Right ventricle myocardium inferior (tissue), 1 donor: Measurements from ENCODE around the gene TIE1. TPM values are rescaled to one million over a fixed set of nuclear protein-coding genes. Genes with fewer than 3 reads are reported as not detected.
A peak's percentile ranks its signal among the peaks of the same experiment; 100 is the strongest.
"Not testable (repeated sequence)": the region's sequence is repeated elsewhere in the genome, so short reads cannot be mapped to it uniquely, and the experiment has no call there.

Experiments
- ATAC-seq: fragments of 200-7000 bp; cut with Tn5 transposase; one replicate; pipeline ENCODE4 v1.9.1; 2020; ENCODE audit warnings: mild to moderate bottlenecking, moderate library complexity
- DNase-seq: peaks from one replicate; pipeline ENCODE4 v3.0.0; 2021; ENCODE audit errors: missing footprints
- intact Hi-C: fragments of 100-400 bp; cut with DNase I; formaldehyde crosslinking; loops from one replicate; pipeline ENCODE4 v1.11.0; 2022
- microRNA-seq: library from miRNA; unstranded; fragments of <30 nt; microRNA quantifications from one replicate; pipeline ENCODE4 v1.2.0, GENCODE V29; 2020
- total RNA-seq: library from RNA; stranded (reverse); fragmentation: NEBNext Ultra II Directional; extraction: Animal tissue kit (Norgen Biotek cat#: 25700); gene quantifications from one replicate; pipeline ENCODE4 v1.2.1, GENCODE V29; 2021
- donor health status: DM: no; HTN: yes; CAD: no; lungs with severe emphysema.

The TIE1 gene
- total RNA-seq, 1 donor from 2014 or later = 22.2 TPM

DNA sequence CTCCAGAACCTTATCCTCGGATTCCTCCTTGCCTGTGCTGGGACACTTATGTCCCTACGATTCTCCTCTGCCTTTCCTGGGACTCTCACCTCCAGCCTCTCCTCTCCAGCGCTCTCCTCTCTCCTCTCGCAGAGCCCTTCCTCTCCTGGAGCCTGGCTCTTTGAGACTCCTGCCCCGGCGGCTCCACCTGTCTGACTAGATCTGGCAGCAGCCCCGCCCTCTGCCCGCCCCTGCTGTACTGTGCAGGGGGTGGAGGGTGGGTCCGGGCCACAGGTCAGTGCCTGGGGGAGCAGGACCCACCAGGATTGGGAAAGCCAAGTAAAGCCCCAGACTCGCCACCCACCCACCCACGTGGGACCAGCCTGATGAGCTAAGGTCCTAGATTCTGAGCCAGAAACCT lies 65.4 kb downstream of the TIE1 start:
- ATAC-seq (no peak), DNase-seq (peak; percentile 66)
- intact Hi-C loops = loop anchor here (5.0 kb wide), 1 partner anchor 64 kb away; the partner anchor contains the start of gene TIE1

DNA sequence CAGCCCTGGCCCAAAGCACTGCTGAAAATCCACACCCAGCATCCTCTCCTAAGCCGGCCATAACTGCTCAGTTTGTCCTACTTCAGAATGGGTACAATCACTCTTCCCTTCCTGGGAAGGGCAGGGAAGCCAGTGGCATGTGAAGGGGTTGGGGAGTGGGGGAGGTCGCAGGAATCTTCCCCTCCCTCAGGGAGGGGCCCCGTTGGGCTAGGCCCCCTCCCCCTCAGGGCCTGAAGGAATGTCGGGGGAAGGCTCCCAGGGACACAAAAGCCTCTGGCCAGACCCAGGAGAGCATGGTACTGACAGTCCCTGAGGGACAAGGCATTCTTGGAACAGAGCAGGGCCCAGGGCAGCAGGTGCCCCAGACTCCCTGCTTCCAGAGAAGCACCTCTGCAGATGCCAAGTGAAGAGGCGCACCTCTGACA lies 65.8 kb downstream of the TIE1 start:
- ATAC-seq (no peak), DNase-seq (no peak)
- intact Hi-C loops = loop anchor here (5.0 kb wide), 1 partner anchor 64 kb away; the partner anchor contains the start of gene TIE1

DNA sequence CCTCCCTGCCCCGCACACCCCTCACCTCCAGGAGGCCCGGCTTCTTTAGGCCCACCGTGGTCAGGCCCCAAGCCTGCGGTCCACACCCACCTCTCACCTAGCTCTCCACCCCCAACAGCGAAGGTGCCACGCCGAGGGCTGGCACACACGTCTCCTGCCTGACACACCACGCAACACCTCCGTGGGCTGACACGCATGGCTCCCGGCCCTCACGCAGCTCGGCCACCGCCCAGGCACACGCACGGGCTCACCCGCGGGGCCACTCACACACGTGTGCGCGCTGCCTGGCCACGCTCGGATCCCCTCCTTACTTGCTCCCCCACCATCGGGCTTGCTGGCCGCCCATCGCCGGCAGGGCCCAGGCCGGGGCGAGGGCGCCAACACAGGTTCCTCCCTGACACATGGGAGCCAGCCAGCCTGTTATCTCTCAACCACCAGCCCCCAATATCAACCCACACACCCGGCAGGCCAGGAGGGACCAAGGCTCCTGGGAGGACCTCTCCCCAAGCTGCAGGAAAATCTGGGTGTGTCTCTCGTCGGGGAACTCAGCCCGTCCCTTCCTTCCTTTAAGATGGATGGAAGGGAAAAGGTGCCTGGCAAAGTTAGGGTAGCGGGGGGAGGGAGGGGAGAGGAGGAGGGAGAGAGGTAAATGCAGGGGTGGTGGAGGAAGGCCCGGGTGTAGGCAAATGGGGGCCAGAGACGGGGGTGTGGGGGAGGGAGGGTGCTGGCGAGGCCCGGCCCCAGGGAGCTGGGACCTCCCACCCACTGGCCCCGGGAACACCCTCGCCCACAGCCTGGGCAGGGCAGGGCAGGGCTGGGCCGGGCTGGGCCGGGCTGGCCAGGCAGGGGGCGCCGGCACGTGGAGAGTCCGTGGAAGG lies 66.5 kb downstream of the TIE1 start:
- intact Hi-C loops = loop anchor here (5.0 kb wide), 1 partner anchor 65 kb away; the partner anchor contains the start of gene TIE1
- peak; percentile 79 for DNase-seq
- peak; percentile 14 for ATAC-seq

DNA sequence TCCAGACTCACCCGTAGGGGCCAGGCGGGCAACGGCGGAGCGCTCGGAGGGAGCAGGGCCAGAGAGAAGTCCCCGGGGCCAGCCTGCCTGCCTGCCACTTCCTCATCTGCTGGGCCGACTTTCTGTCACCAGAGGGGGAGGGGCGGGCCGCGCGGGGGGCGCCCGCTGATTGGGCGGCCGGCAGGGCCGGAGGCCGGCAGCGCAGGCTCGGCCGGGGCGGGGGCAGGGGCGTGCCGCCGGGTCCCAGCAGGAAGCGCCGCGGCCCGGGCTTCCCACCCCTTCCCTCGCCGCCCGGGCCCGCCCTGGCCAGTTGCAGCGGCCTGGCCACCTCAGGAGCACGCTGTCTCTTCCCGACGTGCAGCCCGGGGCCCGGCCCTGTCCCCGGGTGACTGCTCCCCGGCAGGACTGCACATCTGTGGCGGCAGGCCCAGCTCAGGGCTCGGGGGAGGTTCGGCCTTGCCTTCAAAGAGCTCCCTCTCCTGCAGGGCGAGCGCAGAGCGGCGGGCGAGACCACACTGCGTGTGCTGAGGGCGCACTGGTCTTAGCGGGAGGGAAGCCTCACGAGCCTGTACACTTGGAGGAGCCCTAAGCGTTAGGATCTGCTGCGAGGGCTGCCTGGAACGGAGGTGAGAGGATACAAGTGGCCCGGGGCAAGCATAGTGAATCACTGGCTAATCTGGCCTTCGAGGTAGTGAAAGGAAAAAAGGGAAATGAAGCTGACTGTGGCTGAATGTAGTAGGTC lies 67.3 kb downstream of the TIE1 start, which contains the start of gene ELOVL1:
Gene ELOVL1, minus strand, starts transcription at position 108 of the 742 bp plus-strand sequence. CDS start 2,402 bp downstream, outside the sequence.
- peak; percentile 96 for ATAC-seq
- peak; percentile 98 for DNase-seq
- intact Hi-C loops = loop anchor here (2.0 to 5.0 kb wide), 2 partner anchors 21 to 66 kb away; partner anchors contain the start of genes MED8, SZT2 and TIE1

DNA sequence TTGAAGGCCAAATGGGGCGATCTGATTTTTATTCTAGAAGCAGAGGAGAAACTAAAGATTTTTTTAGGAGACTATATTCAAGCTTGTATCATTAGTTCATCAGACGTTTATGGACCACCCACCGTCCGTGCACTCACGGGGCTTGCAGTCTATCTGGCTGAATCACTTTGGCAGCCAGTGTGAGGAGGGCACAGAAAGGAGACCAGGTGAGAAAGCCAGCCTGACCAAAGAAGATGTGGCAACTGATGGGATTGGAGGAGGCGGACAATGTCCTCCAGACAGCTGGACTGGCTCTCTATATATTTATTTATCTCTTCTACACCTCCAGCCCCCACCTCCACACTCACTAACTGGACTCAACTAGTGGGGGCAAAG lies 67.9 kb downstream of the TIE1 start:
- DNase-seq (no peak), ATAC-seq (no peak)
- intact Hi-C loops = loop anchor here (2.0 to 5.0 kb wide), 2 partner anchors 20 to 66 kb away; partner anchors contain the start of genes MED8, SZT2 and TIE1

DNA sequence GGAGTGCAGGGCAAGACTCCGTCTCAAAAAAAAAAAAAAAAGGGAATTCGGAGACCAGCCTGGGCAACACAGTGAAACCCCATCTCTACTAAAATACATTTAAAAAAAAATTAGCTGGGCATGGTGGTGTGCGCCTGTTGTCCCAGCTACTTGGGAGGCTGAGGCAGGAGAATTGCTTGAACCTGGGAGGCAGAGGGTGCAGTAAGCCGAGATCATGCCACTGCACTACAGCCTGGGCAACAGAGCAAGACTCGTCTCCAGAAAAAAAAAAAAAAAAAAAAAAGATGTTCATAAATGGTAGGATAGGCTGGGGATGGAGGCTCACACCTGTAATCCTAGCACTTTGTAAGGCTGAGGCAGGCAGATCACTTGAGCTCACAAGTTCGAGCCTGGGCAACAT lies 69.0 kb downstream of the TIE1 start:
- not testable (repeated sequence) for DNase-seq, ATAC-seq
- intact Hi-C loops = loop anchor here (2.0 to 5.0 kb wide), 2 partner anchors 19 to 67 kb away; partner anchors contain the start of genes MED8, SZT2 and TIE1

DNA sequence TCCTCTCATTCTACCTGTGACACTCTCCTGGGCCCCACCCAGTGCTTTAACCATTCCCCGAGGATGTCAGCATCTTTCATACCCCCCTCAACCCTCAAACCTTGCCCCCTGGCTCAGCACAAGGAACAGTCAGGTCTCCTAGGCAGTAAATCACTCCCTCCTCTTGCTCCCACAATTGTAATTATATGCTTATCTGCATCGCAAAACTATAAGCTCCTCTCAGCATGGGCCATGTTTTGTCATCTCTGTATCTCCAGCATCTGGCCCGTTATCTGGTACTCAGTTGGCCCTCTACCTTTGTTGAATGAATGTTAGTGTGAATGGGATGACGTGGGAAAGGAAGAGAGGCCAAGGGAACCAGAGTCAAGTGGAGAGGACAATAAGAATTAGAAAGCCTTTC lies 69.8 kb downstream of the TIE1 start:
- intact Hi-C loops = no loop called here
- ATAC-seq (no peak), DNase-seq (no peak)

DNA sequence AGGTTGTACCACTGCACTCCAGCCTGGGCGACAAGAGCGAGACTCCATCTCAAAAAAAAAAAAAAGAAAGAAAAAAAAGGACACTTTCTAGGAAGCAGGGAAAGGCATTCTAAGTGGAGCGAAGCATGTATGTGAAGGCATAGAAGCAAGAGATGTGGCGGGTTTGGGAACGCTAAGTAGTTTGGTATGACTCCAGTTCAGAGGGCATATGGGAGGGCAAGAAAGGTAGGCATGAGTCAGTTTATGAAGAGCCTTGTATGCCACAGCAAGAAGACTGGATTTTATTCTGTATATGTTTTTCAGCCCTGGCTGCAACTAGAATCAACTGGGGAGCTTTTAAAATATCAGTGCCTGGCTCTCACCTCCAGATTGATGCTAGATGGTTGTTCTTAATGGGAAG lies 71.4 kb downstream of the TIE1 start:
- DNase-seq (no peak), ATAC-seq (no peak)
- intact Hi-C loops = no loop called here

Small RNAs within 50 kb of the gene (microRNA-seq; reads per million reads assigned to microRNA genes)
- gene MIR6734 = not detected

Other genes starting within 250 kb of the TIE1 start
- 26.8 TPM for gene EBNA1BP2, start 128.7 kb upstream of the TIE1 start, total RNA-seq
- not detected for gene CFAP57, start 128.7 kb upstream of the TIE1 start, total RNA-seq
- gene TMEM125, start 31.0 kb upstream of the TIE1 start, total RNA-seq = not detected
- not detected for gene C1orf210, start 15.4 kb upstream of the TIE1 start, total RNA-seq
- 0.73 TPM for gene MPL, start 36.8 kb downstream of the TIE1 start, total RNA-seq
- gene CDC20, start 58.0 kb downstream of the TIE1 start, total RNA-seq = 1.6 TPM
- 34.4 TPM for gene ELOVL1, start 67.0 kb downstream of the TIE1 start, total RNA-seq
- gene MED8, start 88.8 kb downstream of the TIE1 start, total RNA-seq = 18.0 TPM
- 22.5 TPM for gene SZT2, start 88.9 kb downstream of the TIE1 start, total RNA-seq
- gene HYI, start 152.9 kb downstream of the TIE1 start, total RNA-seq = 20.2 TPM
- gene PTPRF, start 229.9 kb downstream of the TIE1 start, total RNA-seq = 7.7 TPM